Liver (tissue), 9 donors: ENCODE measurements around the gene GPR55. TPM values are rescaled to one million over a fixed set of nuclear protein-coding genes. Genes with fewer than 3 reads are reported as not detected.

ENCODE experiments used
- DNase-seq: peaks from one replicate; pipeline ENCODE4 v3.0.0-alpha.2; 2017; ENCODE audit warnings: low spot score
- H3K27ac ChIP-seq, 2 donors: one replicate each; pipeline ENCODE4 v1.7.0; 2013; ENCODE audit warnings: inconsistent platforms in 2 of 2, low read length in 2 of 2, control low read depth in 1 of 2, low read depth in 1 of 2, mild to moderate bottlenecking in 1 of 2
- H3K27me3 ChIP-seq, 4 donors: one replicate each; pipeline versions ENCODE4 v1.6.1 to v1.7.0; 2013; ENCODE audit warnings: low read length in 3 of 4, inconsistent platforms in 1 of 4, mild to moderate bottlenecking in 1 of 4, moderate library complexity in 1 of 4; ENCODE audit not compliant: control insufficient read depth in 4 of 4, insufficient read depth in 4 of 4
- H3K36me3 ChIP-seq, 4 donors: one replicate each; pipeline versions ENCODE4 v1.6.1 to v1.7.0; 2013; ENCODE audit warnings: low read length in 3 of 4, mild to moderate bottlenecking in 3 of 4, low read depth in 1 of 4, moderate library complexity in 1 of 4; ENCODE audit not compliant: control insufficient read depth in 4 of 4, insufficient read depth in 3 of 4
- H3K4me1 ChIP-seq, 4 donors: one replicate each; pipeline versions ENCODE4 v1.6.1 to v1.7.0; 2013; ENCODE audit warnings: low read length in 3 of 4, mild to moderate bottlenecking in 3 of 4, moderate library complexity in 1 of 4; ENCODE audit not compliant: control insufficient read depth in 4 of 4, insufficient read depth in 4 of 4
- H3K4me3 ChIP-seq, 3 donors: one replicate each; pipeline versions ENCODE4 v1.6.1 to v1.7.0; 2013; ENCODE audit warnings: low read length in 3 of 3, control low read depth in 1 of 3, low read depth in 1 of 3, mild to moderate bottlenecking in 1 of 3
- H3K9ac ChIP-seq, 2 donors: one replicate each; pipeline ENCODE4 v1.7.0; 2013; ENCODE audit warnings: low read length in 2 of 2, mild to moderate bottlenecking in 2 of 2, moderate library complexity in 2 of 2, control low read depth in 1 of 2, low read depth in 1 of 2
- H3K9me3 ChIP-seq, 4 donors: one replicate each; pipeline versions ENCODE4 v1.6.1 to v1.7.0; 2013; ENCODE audit warnings: low read length in 3 of 4; ENCODE audit not compliant: control insufficient read depth in 4 of 4
- FOXA1 ChIP-seq: IDR thresholded peaks from 2 replicates; pipeline ENCODE4 v1.6.1; 2016; ENCODE audit warnings: antibody characterized with exemption
- FOXA2 ChIP-seq: IDR thresholded peaks from 2 replicates; pipeline ENCODE4 v1.6.1; 2016; ENCODE audit warnings: antibody characterized with exemption
- GABPA ChIP-seq, 2 donors: IDR thresholded peaks in 1 of 2; conservative IDR thresholded peaks in 1 of 2; 2 replicates each; pipeline ENCODE4 v1.6.1; 2016; ENCODE audit warnings: antibody characterized with exemption in 2 of 2, mild to moderate bottlenecking in 1 of 2, moderate library complexity in 1 of 2
- HNF4G ChIP-seq: IDR thresholded peaks from 2 replicates; pipeline ENCODE4 v1.6.1; 2016; ENCODE audit warnings: antibody characterized with exemption
- NR2F2 ChIP-seq: IDR thresholded peaks from 2 replicates; pipeline ENCODE4 v1.6.1; 2016; ENCODE audit warnings: antibody characterized with exemption
- RAD21 ChIP-seq, 2 donors: IDR thresholded peaks; 2 replicates each; pipeline ENCODE4 v1.6.1; 2016; ENCODE audit warnings: antibody characterized with exemption in 2 of 2, mild to moderate bottlenecking in 2 of 2
- RXRA ChIP-seq, 2 donors: IDR thresholded peaks; 2 replicates each; pipeline ENCODE4 v1.6.1; 2017 to 2018; ENCODE audit warnings: antibody characterized with exemption in 2 of 2, mild to moderate bottlenecking in 1 of 2
- SP1 ChIP-seq: IDR thresholded peaks from 2 replicates; pipeline ENCODE4 v1.6.1; 2018; ENCODE audit warnings: antibody characterized with exemption, mild to moderate bottlenecking
- TAF1 ChIP-seq: conservative IDR thresholded peaks from 2 replicates; pipeline ENCODE4 v1.6.1; 2016; ENCODE audit warnings: antibody characterized with exemption, mild to moderate bottlenecking
- YY1 ChIP-seq: IDR thresholded peaks from 2 replicates; pipeline ENCODE4 v1.6.1; 2016; ENCODE audit warnings: antibody characterized with exemption, mild to moderate bottlenecking
- WGBS: extraction: QIAGEN DNeasy Blood & Tissue Kit; methylation state at CpG from one replicate; pipeline ENCODE4 v1.1.7; 2013; 5-methylcytosine and 5-hydroxymethylcytosine counted together
- polyA plus RNA-seq, 2 donors: library from polyadenylated mRNA; stranded (reverse) in 1 of 2; unstranded in 1 of 2; fragments of 200-250 nt in 1 of 2; fragments of >200 nt in 1 of 2; fragmentation: Nextera tagmentation in 1 of 2; extraction: Ambion mirVana in 1 of 2; gene quantifications; one replicate each; pipeline versions ENCODE4 v1.2.1 to v1.2.3, GENCODE V29; 2013 to 2015
- total RNA-seq, 2 donors: library from RNA; depleted of rRNA; stranded (reverse); fragments of >200 nt; gene quantifications; one replicate each; pipeline ENCODE4 v1.2.3, GENCODE V29; 2014
- TF ChIP-seq, protein P1 (sequence below): IDR thresholded peaks from 2 replicates; pipeline ENCODE4 v1.6.1; 2016; ENCODE audit warnings: antibody characterized with exemption, mild to moderate bottlenecking
- TF ChIP-seq, protein P2 (sequence below): fragments of 150-350 bp; IDR thresholded peaks from 2 replicates; pipeline ENCODE4 v1.5.1; 2017; ENCODE audit warnings: improper control_type of control experiment, low read depth, low read length; ENCODE audit not compliant: missing input control
- TF ChIP-seq, protein P3 (sequence below): IDR thresholded peaks from 2 replicates; pipeline ENCODE4 v1.6.1; 2016; ENCODE audit warnings: antibody characterized with exemption
- donor health status: healthy.
- donor health status: healthy.
- donor health status: healthy.
- donor health status: healthy.
- donor health status: healthy.

GPR55 gene
- total and polyA plus RNA-seq, 4 donors: 0.05 to 0.17 (median 0.10) TPM; not detected in 1

DNA sequence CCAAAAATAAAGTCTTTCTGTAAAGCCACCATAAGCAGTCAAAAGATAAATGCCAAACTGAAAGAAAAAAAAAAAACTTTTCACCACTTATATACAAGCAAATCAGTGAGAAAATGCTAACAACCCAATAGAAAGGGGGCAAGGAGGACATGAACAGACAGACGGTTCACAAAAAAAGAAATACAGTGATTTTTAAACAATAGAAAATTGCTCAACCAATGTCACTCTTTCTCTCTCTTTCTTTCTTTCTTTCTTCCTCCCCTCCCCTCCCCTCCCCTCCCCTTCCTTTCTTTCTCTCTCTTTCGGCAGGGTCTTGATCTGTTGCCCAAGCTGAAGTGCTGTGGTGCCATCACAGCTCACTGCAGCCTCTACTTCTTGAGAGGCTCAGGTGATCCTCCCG lies 42.1 kb upstream of the GPR55 start (continued):
- TF ChIP-seq, protein P1, sequence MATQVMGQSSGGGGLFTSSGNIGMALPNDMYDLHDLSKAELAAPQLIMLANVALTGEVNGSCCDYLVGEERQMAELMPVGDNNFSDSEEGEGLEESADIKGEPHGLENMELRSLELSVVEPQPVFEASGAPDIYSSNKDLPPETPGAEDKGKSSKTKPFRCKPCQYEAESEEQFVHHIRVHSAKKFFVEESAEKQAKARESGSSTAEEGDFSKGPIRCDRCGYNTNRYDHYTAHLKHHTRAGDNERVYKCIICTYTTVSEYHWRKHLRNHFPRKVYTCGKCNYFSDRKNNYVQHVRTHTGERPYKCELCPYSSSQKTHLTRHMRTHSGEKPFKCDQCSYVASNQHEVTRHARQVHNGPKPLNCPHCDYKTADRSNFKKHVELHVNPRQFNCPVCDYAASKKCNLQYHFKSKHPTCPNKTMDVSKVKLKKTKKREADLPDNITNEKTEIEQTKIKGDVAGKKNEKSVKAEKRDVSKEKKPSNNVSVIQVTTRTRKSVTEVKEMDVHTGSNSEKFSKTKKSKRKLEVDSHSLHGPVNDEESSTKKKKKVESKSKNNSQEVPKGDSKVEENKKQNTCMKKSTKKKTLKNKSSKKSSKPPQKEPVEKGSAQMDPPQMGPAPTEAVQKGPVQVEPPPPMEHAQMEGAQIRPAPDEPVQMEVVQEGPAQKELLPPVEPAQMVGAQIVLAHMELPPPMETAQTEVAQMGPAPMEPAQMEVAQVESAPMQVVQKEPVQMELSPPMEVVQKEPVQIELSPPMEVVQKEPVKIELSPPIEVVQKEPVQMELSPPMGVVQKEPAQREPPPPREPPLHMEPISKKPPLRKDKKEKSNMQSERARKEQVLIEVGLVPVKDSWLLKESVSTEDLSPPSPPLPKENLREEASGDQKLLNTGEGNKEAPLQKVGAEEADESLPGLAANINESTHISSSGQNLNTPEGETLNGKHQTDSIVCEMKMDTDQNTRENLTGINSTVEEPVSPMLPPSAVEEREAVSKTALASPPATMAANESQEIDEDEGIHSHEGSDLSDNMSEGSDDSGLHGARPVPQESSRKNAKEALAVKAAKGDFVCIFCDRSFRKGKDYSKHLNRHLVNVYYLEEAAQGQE: no peak
- no peak for TF ChIP-seq YY1
- no peak for TF ChIP-seq FOXA1

DNA sequence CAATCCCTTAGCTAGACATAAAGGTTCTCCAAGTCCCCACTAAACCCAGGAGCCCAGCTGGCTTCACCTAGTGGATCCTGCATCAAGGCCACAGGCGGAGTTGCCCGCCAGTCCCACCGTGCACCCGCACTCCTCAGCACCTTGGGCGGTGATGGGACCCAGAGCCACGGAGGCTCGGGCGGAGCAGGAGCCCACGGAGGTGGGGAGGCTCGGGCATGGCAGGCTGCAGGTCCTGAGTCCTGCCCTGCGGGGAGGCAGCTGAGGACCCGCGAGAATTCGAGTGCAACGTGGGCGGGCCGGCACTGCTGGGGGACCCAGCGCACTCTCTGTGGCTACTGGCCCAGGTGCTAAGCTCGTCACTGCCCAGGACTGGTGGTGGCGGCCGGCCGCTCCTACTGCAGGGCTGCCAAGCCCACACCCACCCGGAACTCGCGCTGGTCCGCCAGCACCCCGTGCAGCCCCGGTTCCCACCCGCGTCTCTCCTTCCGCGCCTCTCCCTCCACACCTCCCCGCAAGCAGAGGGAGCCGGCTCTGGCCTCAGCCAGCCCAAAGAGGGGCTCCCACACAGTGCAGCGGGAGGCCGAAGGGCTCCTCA lies 39.2 kb upstream of the GPR55 start:
- H3K27ac ChIP-seq: no peak overlapping the region
- H3K4me3 ChIP-seq: no peak overlapping the region
- H3K36me3 ChIP-seq: no peaks in the 10 kb centered on the region
- 95% methylated on average over 36 of the region's 36 CpGs for WGBS
- H3K9ac ChIP-seq: no peak overlapping the region
- no peaks in the 10 kb centered on the region for H3K4me1 ChIP-seq
- H3K9me3 ChIP-seq: peaks cover 0 to 1% (median 0%) of the 10 kb centered on the region in 4 donors
- no peak for DNase-seq
- TF ChIP-seq YY1: no peak
- TF ChIP-seq SP1: no peak
- TF ChIP-seq, protein P2, sequence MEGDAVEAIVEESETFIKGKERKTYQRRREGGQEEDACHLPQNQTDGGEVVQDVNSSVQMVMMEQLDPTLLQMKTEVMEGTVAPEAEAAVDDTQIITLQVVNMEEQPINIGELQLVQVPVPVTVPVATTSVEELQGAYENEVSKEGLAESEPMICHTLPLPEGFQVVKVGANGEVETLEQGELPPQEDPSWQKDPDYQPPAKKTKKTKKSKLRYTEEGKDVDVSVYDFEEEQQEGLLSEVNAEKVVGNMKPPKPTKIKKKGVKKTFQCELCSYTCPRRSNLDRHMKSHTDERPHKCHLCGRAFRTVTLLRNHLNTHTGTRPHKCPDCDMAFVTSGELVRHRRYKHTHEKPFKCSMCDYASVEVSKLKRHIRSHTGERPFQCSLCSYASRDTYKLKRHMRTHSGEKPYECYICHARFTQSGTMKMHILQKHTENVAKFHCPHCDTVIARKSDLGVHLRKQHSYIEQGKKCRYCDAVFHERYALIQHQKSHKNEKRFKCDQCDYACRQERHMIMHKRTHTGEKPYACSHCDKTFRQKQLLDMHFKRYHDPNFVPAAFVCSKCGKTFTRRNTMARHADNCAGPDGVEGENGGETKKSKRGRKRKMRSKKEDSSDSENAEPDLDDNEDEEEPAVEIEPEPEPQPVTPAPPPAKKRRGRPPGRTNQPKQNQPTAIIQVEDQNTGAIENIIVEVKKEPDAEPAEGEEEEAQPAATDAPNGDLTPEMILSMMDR: no peak
- no peak for TF ChIP-seq FOXA1
- TF ChIP-seq RAD21 (IDR thresholded peaks at IDR 0.05): no peak
- TF ChIP-seq HNF4G: no peak
- peaks cover 0 to 2% (median 0%) of the 10 kb centered on the region in 4 donors for H3K27me3 ChIP-seq

DNA sequence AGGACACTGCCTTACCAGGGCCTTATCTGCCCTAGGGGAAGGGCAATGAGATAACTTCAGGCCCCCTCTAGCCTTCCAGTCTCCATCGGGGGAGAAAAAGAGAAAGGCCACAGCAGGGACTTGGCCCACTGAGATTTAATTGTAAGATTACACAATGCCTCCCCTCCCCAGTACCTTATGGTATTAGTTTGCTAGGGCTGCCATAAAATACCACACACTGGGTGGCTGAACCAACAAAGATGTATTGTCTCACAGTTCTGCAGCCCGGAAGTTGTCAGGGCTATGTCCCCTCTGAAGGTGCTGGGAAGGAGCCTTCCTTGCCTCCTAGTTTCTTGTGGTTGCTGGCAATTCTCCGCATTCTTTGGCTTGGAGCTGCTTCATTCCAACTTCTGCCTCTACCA lies 36.0 kb upstream of the GPR55 start:
- Histone ChIP-seq H3K36me3 (no peaks in the 10 kb centered on the region), H3K4me3 (no peak overlapping the region), H3K27me3 (peaks cover 0 to 12% (median 3%) of the 10 kb centered on the region in 4 donors), H3K9ac (no peak overlapping the region), H3K9me3 (peaks cover 0 to 1% (median 0%) of the 10 kb centered on the region in 4 donors), H3K4me1 (peaks cover 0 to 6% (median 1%) of the 10 kb centered on the region in 4 donors), H3K27ac (no peak overlapping the region)
- TF ChIP-seq RAD21 (IDR thresholded peaks at IDR 0.05) (no peak), FOXA1 (no peak), RXRA (IDR thresholded peaks at IDR 0.05) (no peak), GABPA (IDR thresholded peaks at IDR 0.05 in 1 of 2, conservative IDR thresholded peaks at IDR 0.05 in 1 of 2) (no peak), YY1 (no peak), FOXA2 (no peak), NR2F2 (no peak), SP1 (no peak), TAF1 (no peak)
- TF ChIP-seq, protein P2: no peak
- TF ChIP-seq, protein P3, sequence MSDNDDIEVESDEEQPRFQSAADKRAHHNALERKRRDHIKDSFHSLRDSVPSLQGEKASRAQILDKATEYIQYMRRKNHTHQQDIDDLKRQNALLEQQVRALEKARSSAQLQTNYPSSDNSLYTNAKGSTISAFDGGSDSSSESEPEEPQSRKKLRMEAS: no peak
- TF ChIP-seq, protein P1: no peak
- DNase-seq: no peak
- 57% methylated on average over 3 of the region's 3 CpGs for WGBS
